Measurements from ENCODE around the gene KIRREL2. TPM values are rescaled to one million over a fixed set of nuclear protein-coding genes. Genes with fewer than 3 reads are reported as not detected.
A peak's percentile ranks its signal among the peaks of the same experiment; 100 is the strongest.

The KIRREL2 gene
- total and polyA plus RNA-seq, 9 of the 15 experiments (the other 6 are each of a cell fraction or from before 2014, with no cell fraction given), result 0.01 to 0.12 (median 0.09) TPM; not detected in 4

- TF ChIP-seq CREB1 (IDR thresholded peaks at IDR 0.05) (no peak), CREB1 (CRISPR knock-in tag; IDR thresholded peaks at IDR 0.05) (peak; percentile 39; the same call in 1 of the 2 replicates), CREM (IDR thresholded peaks at IDR 0.05; ENCODE audit: low read depth) (peak; percentile 27; the same call in 1 of the 2 replicates), SNIP1 (IDR thresholded peaks at IDR 0.05; ENCODE audit: low read depth) (no peak), BCOR (IDR thresholded peaks at IDR 0.05) (no peak; the same call in 1 of the 2 replicates), NFE2L1 (tag; IDR thresholded peaks at IDR 0.05; ENCODE audit: borderline replicate concordance, low read depth) (no peak), RBFOX2 (IDR thresholded peaks at IDR 0.05; ENCODE audit: low read depth, low read length) (peak; percentile 48; the same call in 1 of the 2 replicates), POLR3A (IDR thresholded peaks at IDR 0.05; ENCODE audit: borderline replicate concordance, extremely low read depth, insufficient read depth, insufficient read length) (no peak), POU5F1 (IDR thresholded peaks at IDR 0.05; ENCODE audit: borderline replicate concordance, low read depth, low read length, partially characterized antibody) (no peak), ATF3 (IDR thresholded peaks at IDR 0.05) (no peak), ATF3 (CRISPR knock-in tag; conservative IDR thresholded peaks at IDR 0.05) (peak; percentile 76; the same call in 1 of the 2 replicates), ZNF134 (CRISPR knock-in tag; conservative IDR thresholded peaks at IDR 0.05) (no peak), KAT2B (IDR thresholded peaks at IDR 0.05; ENCODE audit: low read depth, low read length) (no peak), HEY1 (CRISPR knock-in tag; IDR thresholded peaks at IDR 0.05; ENCODE audit: borderline replicate concordance) (no peak), CBFA2T2 (conservative IDR thresholded peaks at IDR 0.05) (no peak), ZKSCAN3 (CRISPR knock-in tag; IDR thresholded peaks at IDR 0.05) (no peak), E2F3 (CRISPR knock-in tag; IDR thresholded peaks at IDR 0.05) (no peak), ZNF551 (CRISPR knock-in tag; IDR thresholded peaks at IDR 0.05) (no peak), NFATC3 (IDR thresholded peaks at IDR 0.05) (no peak), YBX1 (IDR thresholded peaks at IDR 0.05) (no peak)
- TF ChIP-seq, protein P1, sequence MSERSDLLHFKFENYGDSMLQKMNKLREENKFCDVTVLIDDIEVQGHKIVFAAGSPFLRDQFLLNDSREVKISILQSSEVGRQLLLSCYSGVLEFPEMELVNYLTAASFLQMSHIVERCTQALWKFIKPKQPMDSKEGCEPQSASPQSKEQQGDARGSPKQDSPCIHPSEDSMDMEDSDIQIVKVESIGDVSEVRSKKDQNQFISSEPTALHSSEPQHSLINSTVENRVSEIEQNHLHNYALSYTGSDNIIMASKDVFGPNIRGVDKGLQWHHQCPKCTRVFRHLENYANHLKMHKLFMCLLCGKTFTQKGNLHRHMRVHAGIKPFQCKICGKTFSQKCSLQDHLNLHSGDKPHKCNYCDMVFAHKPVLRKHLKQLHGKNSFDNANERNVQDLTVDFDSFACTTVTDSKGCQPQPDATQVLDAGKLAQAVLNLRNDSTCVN (CRISPR knock-in tag; IDR thresholded peaks at IDR 0.05), result peak; percentile 74; the same call in 1 of the 2 replicates
- TF ChIP-seq, protein P2, sequence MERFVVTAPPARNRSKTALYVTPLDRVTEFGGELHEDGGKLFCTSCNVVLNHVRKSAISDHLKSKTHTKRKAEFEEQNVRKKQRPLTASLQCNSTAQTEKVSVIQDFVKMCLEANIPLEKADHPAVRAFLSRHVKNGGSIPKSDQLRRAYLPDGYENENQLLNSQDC (CRISPR knock-in tag; IDR thresholded peaks at IDR 0.05), result no peak
- TF ChIP-seq, protein P3, sequence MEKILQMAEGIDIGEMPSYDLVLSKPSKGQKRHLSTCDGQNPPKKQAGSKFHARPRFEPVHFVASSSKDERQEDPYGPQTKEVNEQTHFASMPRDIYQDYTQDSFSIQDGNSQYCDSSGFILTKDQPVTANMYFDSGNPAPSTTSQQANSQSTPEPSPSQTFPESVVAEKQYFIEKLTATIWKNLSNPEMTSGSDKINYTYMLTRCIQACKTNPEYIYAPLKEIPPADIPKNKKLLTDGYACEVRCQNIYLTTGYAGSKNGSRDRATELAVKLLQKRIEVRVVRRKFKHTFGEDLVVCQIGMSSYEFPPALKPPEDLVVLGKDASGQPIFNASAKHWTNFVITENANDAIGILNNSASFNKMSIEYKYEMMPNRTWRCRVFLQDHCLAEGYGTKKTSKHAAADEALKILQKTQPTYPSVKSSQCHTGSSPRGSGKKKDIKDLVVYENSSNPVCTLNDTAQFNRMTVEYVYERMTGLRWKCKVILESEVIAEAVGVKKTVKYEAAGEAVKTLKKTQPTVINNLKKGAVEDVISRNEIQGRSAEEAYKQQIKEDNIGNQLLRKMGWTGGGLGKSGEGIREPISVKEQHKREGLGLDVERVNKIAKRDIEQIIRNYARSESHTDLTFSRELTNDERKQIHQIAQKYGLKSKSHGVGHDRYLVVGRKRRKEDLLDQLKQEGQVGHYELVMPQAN (IDR thresholded peaks at IDR 0.05; ENCODE audit: borderline replicate concordance), result peak; percentile 80; the same call in 1 of the 2 replicates
Measured at GRCh38 chr19:35869327-35870123, 12.8 kb downstream of the KIRREL2 start (continued).
